Hematopoietic multipotent progenitor cell treated with erythropoietin and hydrocortisone succinate and interleukin-3 and kit ligand, for 4 days (in vitro differentiated cells): ENCODE results near the gene CDK14.
"Not testable (repeated sequence)": the region's sequence is repeated elsewhere in the genome, so short reads cannot be mapped to it uniquely, and the experiment has no call there.

Source experiments
- DNase-seq: peaks from one replicate; pipeline ENCODE4 v3.0.0-alpha.2; 2015

Gene CDK14

GRCh38 chr7:91135703-91136430, 539.7 kb downstream of the CDK14 start:
- no peak for DNase-seq

DNA sequence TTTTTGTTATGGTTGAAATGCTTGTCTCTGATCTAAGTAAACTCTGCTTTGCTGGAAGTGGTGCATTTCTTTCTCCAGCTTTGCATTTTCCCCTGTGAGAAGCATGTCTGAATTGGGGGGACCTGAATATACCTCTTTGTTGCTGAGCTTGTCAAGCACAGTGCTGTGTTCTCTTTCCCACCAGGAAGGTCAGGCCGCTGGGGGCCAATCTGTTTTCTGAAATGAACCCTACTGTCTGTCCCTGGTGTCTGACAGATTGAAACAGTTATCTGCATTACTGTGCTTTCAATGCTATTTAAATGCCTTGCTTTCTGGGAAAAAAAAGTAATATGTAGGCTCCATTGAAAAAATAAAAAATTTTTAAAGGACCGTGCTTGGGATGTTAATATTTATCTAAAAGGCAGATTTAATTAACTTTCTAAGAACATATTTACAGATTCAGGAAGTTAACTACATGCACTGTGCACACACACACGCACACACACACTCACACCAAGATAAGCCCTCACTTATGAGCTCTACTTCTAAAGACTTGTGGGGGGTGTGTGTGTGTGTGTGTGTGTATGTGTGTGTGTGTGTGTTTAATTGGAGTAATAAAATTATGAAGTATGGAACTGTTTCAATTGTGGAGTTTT, 541.1 kb downstream of the CDK14 start:
- peak; percentile 26 for DNase-seq

DNA sequence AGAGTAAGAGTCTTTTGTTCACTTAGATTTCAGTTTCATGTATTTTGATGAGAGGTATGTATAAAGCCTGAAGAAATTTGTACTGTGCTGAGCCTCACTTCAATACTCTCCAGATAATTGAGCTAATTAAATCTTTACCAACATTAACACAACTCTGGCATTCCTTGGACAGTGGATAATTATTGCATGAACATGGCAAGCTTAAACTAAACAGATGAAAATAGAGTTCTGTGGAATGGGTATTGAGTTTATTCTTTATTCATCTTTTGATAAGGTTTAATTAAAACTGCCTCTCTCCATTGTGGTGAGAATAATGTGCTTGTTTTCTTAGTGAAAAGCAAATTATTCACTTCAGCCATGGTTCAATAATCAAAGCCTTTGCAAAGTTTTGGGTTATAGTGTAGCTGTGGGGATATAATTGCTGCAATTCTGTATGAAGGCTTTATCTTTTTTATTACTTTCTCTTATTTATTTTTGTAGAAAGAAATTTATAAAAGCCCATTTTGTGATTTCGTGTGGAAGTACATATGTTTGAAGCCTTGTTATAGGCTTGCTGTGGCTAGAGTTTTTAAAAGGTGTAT, 541.8 kb downstream of the CDK14 start:
- DNase-seq = no peak

DNA sequence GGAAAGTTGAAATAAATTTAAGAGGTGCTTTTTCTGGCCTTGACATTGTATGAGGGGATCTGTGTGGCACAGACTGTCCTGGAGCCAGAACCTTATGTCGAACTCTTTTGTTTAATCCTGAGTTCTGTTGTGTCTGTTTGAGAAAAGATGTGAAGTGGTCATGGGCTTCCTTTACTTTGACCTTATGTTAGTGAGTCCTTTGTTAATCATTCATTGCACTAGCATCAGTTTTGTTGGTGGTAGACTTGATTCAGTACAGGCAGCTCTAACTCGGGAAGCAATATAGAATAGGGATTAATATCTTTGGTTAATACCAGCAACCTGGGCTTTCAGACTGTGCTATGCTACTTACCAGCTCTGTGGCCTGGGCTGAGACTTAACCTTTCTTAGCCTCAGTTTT, 544.2 kb downstream of the CDK14 start:
- no peak for DNase-seq

GRCh38 chr7:91140982-91141381, 544.9 kb downstream of the CDK14 start:
- DNase-seq = peak; percentile 12

GRCh38 chr7:91142743-91143142, 546.6 kb downstream of the CDK14 start:
- no peak for DNase-seq

DNA sequence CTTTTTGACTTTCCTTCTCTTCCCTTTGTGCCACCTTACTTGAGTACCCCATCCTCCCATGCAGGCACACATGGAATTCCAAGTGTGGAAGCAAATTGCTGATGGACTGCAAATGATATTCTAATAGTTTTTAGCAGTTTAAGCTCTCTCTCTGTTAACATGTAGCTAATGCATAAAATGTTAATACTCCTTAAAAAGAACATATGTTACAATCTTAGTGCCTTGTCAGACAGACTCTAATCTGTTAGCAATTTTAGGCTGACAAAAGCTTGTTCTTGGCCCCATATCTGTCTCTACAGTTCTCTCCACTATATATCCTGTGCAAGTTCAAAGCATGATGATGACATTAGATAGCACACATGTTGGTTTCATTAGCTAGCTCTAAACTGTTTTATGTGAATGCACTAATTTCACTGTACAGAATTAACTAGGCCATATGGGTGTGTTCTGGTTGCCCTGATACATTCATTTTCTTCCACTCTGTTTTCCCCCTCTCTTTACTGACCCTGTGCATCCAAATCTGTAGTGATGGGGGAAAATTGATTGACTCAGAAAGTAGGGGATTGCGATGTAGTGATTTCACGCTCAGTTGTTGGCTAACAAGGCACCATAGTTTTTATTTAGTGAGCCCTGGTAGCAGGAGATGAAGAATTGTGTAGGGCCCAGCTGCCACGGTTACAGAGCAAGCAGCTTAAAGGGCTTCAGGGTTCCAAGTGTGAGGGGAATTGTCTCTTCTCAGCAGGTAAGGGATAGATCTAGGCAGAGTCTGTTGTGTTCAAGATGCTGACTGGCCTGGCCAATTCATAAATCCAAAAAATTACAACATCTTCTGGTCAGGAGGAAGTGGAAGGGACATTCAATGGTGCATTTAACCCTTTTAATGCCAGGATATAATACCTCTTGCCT, 553.5 kb downstream of the CDK14 start:
- no peak for DNase-seq

DNA sequence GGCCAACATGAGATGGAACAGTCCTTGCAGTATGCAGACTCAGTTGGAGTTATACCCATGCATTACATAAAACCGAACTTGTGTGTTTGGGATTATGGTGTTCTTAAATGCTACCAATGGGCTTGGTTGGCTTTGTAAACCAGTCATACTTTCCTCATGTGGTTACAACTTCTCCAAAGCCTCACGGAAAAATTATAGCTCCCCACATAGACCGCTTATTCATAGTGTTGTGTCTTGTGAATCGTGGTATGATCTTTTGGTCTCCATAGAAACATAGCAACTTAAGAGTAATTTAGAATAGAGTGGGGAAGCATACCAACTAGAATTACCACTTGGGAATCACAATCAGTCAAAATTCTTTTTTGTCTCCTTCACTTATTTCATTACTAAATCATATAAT, 555.8 kb downstream of the CDK14 start:
- no peak for DNase-seq

DNA sequence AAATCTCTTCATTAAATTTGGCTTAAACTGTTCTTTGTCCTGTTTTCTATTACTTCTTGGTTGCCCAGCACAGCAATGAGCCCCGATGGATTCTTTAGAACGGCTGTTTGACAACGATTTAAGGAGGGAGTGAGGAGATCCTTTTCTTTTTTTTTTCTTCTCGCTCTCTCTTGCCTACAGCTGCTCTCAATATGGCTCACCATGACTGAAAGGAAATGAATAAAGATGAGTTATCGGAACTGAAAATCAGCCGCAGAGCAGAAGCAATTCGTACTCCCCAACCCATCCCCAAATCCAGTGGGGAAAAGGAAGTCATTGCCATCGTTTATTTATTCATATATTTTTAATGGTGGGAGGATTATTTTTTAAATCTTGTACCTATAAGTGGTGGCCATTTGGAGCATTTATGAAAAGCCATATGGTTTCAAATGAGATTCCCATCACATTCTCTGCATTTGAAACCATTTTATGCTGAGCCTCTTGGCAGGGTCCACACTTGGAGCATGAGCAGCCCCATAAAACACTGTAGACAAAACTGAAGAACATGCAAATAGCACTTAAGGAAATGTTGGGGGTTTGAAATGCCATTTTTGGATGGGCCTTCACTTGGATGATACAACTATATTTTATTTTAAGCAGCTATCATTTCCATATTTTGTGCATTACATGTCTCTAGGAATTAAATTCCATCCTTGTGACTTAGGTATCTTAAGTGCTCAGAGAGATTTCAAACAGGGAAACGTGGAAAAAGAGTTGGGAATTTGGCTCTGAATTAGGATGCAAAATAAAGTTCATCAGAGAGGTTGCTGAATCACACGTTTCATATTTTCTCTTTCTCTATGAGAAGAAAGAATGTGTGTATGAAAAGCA, 560.4 kb downstream of the CDK14 start:
- no peak for DNase-seq

GRCh38 chr7:91157579-91158320, 561.6 kb downstream of the CDK14 start:
- DNase-seq = no peak

DNA sequence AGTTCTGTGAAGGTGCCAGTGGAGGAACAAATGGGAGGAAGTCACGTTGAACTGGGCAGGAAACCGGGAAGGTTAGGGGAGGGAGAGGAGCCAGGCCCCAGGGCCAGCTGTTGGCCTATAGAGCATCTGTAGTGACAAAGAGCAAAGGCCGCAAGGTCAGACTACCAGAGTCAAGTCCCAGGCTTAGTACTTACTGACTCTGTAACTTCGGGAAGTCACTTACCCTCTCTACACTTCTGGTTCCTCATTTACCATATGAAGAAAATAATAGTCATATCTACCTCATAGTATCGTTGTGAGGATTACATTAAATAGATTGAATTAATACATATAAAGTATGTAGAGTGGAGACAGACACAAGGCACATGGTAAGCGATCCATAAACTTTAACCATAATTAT, 566.3 kb downstream of the CDK14 start:
- no peak for DNase-seq

DNA sequence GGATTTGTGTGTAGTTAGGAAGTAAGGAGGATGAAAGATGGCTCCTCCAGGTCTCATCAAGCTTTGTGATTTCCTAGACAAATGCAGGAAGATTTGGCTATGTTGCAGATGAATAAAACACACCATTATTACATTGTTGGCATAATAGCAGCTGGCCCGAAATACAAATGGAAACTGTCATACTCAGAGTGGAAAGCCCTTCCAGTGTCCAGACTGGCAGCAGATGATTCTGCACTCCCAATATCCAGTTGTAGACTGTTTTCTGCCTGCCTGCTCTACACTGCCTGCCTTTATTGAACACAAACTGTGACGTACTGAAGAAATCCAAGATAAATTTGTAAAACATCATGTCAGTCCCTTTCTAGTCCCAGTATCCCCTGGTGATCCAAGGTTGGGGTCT, 568.4 kb downstream of the CDK14 start:
- DNase-seq = no peak

DNA sequence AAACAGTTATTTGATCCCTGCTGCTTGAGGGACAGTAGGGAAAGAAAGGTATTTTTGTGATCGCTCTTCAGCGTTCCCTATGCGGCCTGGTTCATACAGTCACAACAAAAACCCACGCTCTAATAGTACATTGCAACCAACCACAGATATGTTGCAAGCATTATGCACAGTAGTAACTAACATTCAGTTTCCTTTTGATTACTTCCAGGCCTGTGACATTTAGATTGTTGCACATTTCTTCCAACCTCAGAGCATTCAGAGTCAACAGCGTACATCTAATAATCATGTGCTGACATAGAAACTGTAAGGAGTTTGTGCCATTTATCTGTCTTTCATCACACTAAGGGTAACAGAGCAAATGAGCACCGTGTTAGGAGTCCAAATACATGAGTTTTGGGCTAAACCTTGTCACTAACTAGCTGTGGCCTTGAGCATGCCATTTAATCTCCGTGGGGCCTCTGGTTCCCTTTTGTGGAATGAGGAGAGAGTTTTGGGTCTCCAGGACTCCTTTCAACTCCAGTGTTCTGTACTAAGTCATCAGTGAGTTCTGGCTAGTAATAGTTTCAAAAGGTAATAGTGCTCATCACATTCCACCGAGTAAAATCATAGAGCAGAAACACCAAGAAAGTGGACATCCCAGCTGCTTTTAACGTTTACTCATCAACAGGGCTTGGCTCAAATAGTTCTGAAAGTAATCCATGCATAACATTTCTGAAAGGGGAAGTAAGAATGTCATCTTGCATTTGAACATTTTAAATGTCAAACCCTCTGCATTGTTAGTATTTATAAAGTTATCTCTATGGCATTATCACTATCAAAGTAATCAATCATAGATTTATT, 569.1 kb downstream of the CDK14 start:
- peak; percentile 22 for DNase-seq

DNA sequence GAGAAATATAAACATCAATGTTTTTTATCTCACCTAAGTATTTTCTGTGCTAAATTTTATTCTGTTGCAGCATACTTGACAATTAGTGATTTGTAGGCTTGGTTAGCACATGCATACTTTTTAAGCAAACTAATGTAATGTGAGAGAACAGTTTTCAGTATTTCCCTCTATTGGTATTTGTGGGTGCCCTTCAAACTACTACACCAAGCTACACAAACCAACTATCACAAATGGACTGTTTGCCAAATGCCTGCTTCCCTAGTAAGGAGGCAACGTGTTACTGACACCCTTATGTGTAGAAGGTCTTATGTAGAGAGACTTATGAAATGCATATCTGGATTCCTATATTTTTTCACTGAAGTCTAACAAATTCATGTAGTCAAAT, 569.7 kb downstream of the CDK14 start:
- no peak for DNase-seq

GRCh38 chr7:91168871-91169829, 573.0 kb downstream of the CDK14 start:
- no peak for DNase-seq

- no peak for DNase-seq
Observed at GRCh38 chr7:91169830-91170191, 573.7 kb downstream of the CDK14 start.

GRCh38 chr7:91173265-91173664, 577.1 kb downstream of the CDK14 start:
- DNase-seq = not testable (repeated sequence)

DNA sequence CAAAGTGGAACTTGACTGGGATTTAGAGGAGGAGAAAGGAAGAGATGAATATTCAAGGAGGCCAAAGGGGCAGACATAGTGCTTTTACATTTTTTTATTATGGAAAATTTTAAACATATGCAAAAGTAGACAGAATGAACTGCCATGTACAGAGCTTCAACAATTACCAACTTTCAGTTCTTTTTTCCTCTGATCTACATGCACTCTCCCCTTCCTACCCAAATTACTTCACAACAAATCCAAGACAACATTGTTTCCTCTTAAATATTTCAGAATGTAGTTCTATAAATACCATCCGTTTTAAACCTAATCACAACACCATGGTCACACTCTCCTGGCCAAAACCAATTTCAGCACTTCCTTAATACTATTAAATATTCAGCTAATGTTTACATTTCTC, 584.6 kb downstream of the CDK14 start:
- no peak for DNase-seq

- no peak for DNase-seq
Observed at GRCh38 chr7:91181949-91182348, 585.8 kb downstream of the CDK14 start.
